HCEC 1CT (cell line): ENCODE data around the gene IGSF21.

Source experiments
- DNase-seq: peaks from one replicate; pipeline ENCODE4 v3.0.0-alpha.2; 2017

IGSF21 gene

GRCh38 chr1:18097206-18097605 is 10.4 kb upstream of the IGSF21 start:
- DNase-seq, result no peak

GRCh38 chr1:18099026-18099425 is 8.6 kb upstream of the IGSF21 start:
- DNase-seq, result no peak

GRCh38 chr1:18100060-18100459 is 7.5 kb upstream of the IGSF21 start:
- DNase-seq, result no peak

GRCh38 chr1:18100491-18101063 is 7.0 kb upstream of the IGSF21 start:
- peak; percentile 33 for DNase-seq

- DNase-seq, result no peak
These were observed 6.1 kb upstream of the IGSF21 start for GRCh38 chr1:18101508-18101907.

GRCh38 chr1:18103788-18104421 is 3.7 kb upstream of the IGSF21 start:
- no peak for DNase-seq

- no peak for DNase-seq
These were observed 3.0 kb upstream of the IGSF21 start for GRCh38 chr1:18104546-18105100.

GRCh38 chr1:18105196-18105595 is 2.4 kb upstream of the IGSF21 start:
- no peak for DNase-seq

- DNase-seq, result no peak
These were observed 880 bp downstream of the IGSF21 start for GRCh38 chr1:18108299-18109057.

- DNase-seq, result no peak
These were observed 1.6 kb downstream of the IGSF21 start for GRCh38 chr1:18109058-18109755.

GRCh38 chr1:18109756-18110597 is 2.4 kb downstream of the IGSF21 start:
- no peak for DNase-seq

GRCh38 chr1:18110598-18110939 is 3.0 kb downstream of the IGSF21 start:
- no peak for DNase-seq

- no peak for DNase-seq
These were observed 3.4 kb downstream of the IGSF21 start for GRCh38 chr1:18110968-18111367.

GRCh38 chr1:18111605-18112297 is 4.2 kb downstream of the IGSF21 start:
- DNase-seq, result no peak

GRCh38 chr1:18112611-18113010 is 5.0 kb downstream of the IGSF21 start:
- no peak for DNase-seq

GRCh38 chr1:18114726-18115410 is 7.3 kb downstream of the IGSF21 start:
- no peak for DNase-seq

- no peak for DNase-seq
These were observed 9.2 kb downstream of the IGSF21 start for GRCh38 chr1:18116777-18117176.

- DNase-seq, result no peak
These were observed 10.5 kb downstream of the IGSF21 start for GRCh38 chr1:18118078-18118477.

GRCh38 chr1:18118491-18118890 is 10.9 kb downstream of the IGSF21 start:
- no peak for DNase-seq

- no peak for DNase-seq
These were observed 11.7 kb downstream of the IGSF21 start for GRCh38 chr1:18119289-18119688.

- DNase-seq, result no peak
These were observed 12.3 kb downstream of the IGSF21 start for GRCh38 chr1:18119771-18120377.
